IMR-90 (cell line): ENCODE data around the gene CLBA1. TPM values are rescaled to one million over a fixed set of nuclear protein-coding genes. Genes with fewer than 3 reads are reported as not detected.
A peak's percentile ranks its signal among the peaks of the same experiment; 100 is the strongest.

Experiments used
- ATAC-seq: fragments of 200-7000 bp; cut with Tn5 transposase; 2 replicates; pipeline ENCODE4 v1.9.1; 2020; ENCODE audit warnings: low read depth, mild to moderate bottlenecking, moderate library complexity
- BruUV-seq: library from RNA; stranded (reverse); fragments of 400-500 nt; replicated peaks from 2 replicates; lab custom pipeline; 2021; lab: Mats Ljungman, UMichigan
- CTCF ChIA-PET: fragments of 300-600 bp; formaldehyde crosslinking; extraction: SDS; loops from one replicate; lab custom pipeline; 2021; ENCODE audit warnings: antibody characterized with exemption; lab: Yijun Ruan, JAX
- POLR2A ChIA-PET: fragments of 300-600 bp; sonication (Branson Sonifier 250); formaldehyde crosslinking; loops from one replicate; lab custom pipeline; 2022; ENCODE audit warnings: antibody characterized with exemption; ENCODE audit not compliant: unreplicated experiment; lab: Charles Lee
- DNase-seq: peaks from one replicate; pipeline ENCODE4 v3.0.0; 2013
- H2AFZ ChIP-seq: replicated peaks from 2 replicates; pipeline ENCODE3; 2013; ENCODE audit warnings: low read length, mild to moderate bottlenecking; ENCODE audit not compliant: poor library complexity
- H2AK5ac ChIP-seq: 2 replicates; pipeline ENCODE4 v1.6.1; 2013; ENCODE audit warnings: low read depth, low read length, inconsistent platforms
- H2AK9ac ChIP-seq: replicated peaks from 2 replicates; pipeline ENCODE3; 2013; ENCODE audit warnings: mild to moderate bottlenecking, low read depth, low read length, moderate library complexity; ENCODE audit not compliant: poor library complexity
- H2BK120ac ChIP-seq: 2 replicates; pipeline ENCODE4 v1.6.1; 2013; ENCODE audit warnings: low read depth, low read length, inconsistent platforms
- H2BK15ac ChIP-seq: 3 replicates; pipeline ENCODE4 v1.6.1; 2013; ENCODE audit warnings: low read depth, low read length, inconsistent platforms
- H2BK20ac ChIP-seq: 2 replicates; pipeline ENCODE4 v1.6.1; 2013; ENCODE audit warnings: low read depth, mild to moderate bottlenecking, inconsistent platforms, low read length, moderate library complexity
- H2BK5ac ChIP-seq: 2 replicates; pipeline ENCODE4 v1.6.1; 2013; ENCODE audit warnings: mild to moderate bottlenecking, low read depth, low read length, inconsistent platforms; ENCODE audit not compliant: poor library complexity, severe bottlenecking
- H3K14ac ChIP-seq: replicated peaks from 2 replicates; pipeline ENCODE4 v1.6.1; 2013; ENCODE audit warnings: low read depth, low read length, inconsistent platforms
- H3K18ac ChIP-seq: 2 replicates; pipeline ENCODE4 v1.6.1; 2013; ENCODE audit warnings: low read depth, low read length, control low read depth
- H3K23ac ChIP-seq: 2 replicates; pipeline ENCODE4 v1.6.1; 2013; ENCODE audit warnings: low read depth, low read length, inconsistent platforms
- H3K27ac ChIP-seq: 2 replicates; pipeline ENCODE4 v1.5.1; 2013; ENCODE audit warnings: mild to moderate bottlenecking, control low read depth, low read length; ENCODE audit not compliant: insufficient read depth
- H3K27me3 ChIP-seq: 2 replicates; pipeline ENCODE4 v1.6.1; 2013; ENCODE audit warnings: low read length; ENCODE audit not compliant: control insufficient read depth, insufficient read depth
- H3K36me3 ChIP-seq: 2 replicates; pipeline ENCODE4 v1.6.1; 2013; ENCODE audit warnings: low read length, mixed read lengths; ENCODE audit not compliant: control insufficient read depth, insufficient read depth
- H3K4ac ChIP-seq: 2 replicates; pipeline ENCODE4 v1.6.1; 2013; ENCODE audit warnings: low read depth, low read length, inconsistent platforms
- H3K4me1 ChIP-seq: 2 replicates; pipeline ENCODE4 v1.6.1; 2013; ENCODE audit warnings: low read length, mixed read lengths; ENCODE audit not compliant: control insufficient read depth, insufficient read depth
- H3K4me2 ChIP-seq: 2 replicates; pipeline ENCODE4 v1.6.1; 2013; ENCODE audit warnings: low read depth, mild to moderate bottlenecking, control low read depth, low read length, moderate library complexity
- H3K4me3 ChIP-seq: 2 replicates; pipeline ENCODE4 v1.5.1; 2013; ENCODE audit warnings: low read depth, mild to moderate bottlenecking, control low read depth, low read length, moderate library complexity; ENCODE audit not compliant: insufficient read depth
- H3K56ac ChIP-seq: 2 replicates; pipeline ENCODE4 v1.6.1; 2013; ENCODE audit warnings: low read length, inconsistent platforms; ENCODE audit not compliant: insufficient read depth; ENCODE audit errors: extremely low read depth
- H3K79me1 ChIP-seq, 2 experiments: 2 replicates each; pipeline ENCODE4 v1.6.1; 2013; ENCODE audit warnings: low read length in 2 of 2, inconsistent platforms in 1 of 2, low read depth in 1 of 2
- H3K9ac ChIP-seq: 2 replicates; pipeline ENCODE4 v1.6.1; 2013; ENCODE audit warnings: low read depth, low read length, control low read depth
- H3K9me1 ChIP-seq: 2 replicates; pipeline ENCODE4 v1.6.1; 2013; ENCODE audit warnings: low read length, inconsistent platforms; ENCODE audit not compliant: insufficient read depth
- H3K9me3 ChIP-seq: 2 replicates; pipeline ENCODE4 v1.6.1; 2013; ENCODE audit warnings: low read length; ENCODE audit not compliant: control insufficient read depth, insufficient read depth
- H4K20me1 ChIP-seq: 2 replicates; pipeline ENCODE4 v1.6.1; 2013; ENCODE audit warnings: low read length, inconsistent platforms; ENCODE audit not compliant: insufficient read depth
- H4K5ac ChIP-seq: 2 replicates; pipeline ENCODE4 v1.6.1; 2013; ENCODE audit warnings: mild to moderate bottlenecking, low read depth, low read length, control low read depth
- H4K8ac ChIP-seq, 2 experiments: 2 replicates each; pipeline ENCODE4 v1.6.1; 2013; ENCODE audit warnings: low read depth in 2 of 2, low read length in 2 of 2, control low read depth in 1 of 2, inconsistent platforms in 1 of 2
- H4K91ac ChIP-seq: 2 replicates; pipeline ENCODE4 v1.6.1; 2013; ENCODE audit warnings: low read depth, low read length, inconsistent platforms; ENCODE audit not compliant: insufficient read depth
- BHLHE40 ChIP-seq: fragments of 150-350 bp; IDR thresholded peaks from 2 replicates; pipeline ENCODE4 v1.6.1; 2016; ENCODE audit warnings: mild to moderate bottlenecking, low read depth, low read length
- CEBPB ChIP-seq: IDR thresholded peaks from 2 replicates; pipeline ENCODE4 v1.6.1; 2012; ENCODE audit warnings: low read depth, low read length, improper control_type of control experiment
- CHD1 ChIP-seq: IDR thresholded peaks from 2 replicates; pipeline ENCODE4 v1.6.1; 2012; ENCODE audit warnings: low read depth, low read length, improper control_type of control experiment
- FOS ChIP-seq: fragments of 150-350 bp; IDR thresholded peaks from 2 replicates; pipeline ENCODE4 v1.6.1; 2016; ENCODE audit warnings: low read depth, low read length
- MAFK ChIP-seq: IDR thresholded peaks from 2 replicates; pipeline ENCODE4 v1.6.1; 2012; ENCODE audit warnings: low read depth, low read length, improper control_type of control experiment
- MAZ ChIP-seq: IDR thresholded peaks from 2 replicates; pipeline ENCODE4 v1.6.1; 2012; ENCODE audit warnings: low read depth, mild to moderate bottlenecking, low read length, improper control_type of control experiment, moderate library complexity, borderline replicate concordance
- MXI1 ChIP-seq: IDR thresholded peaks from 2 replicates; pipeline ENCODE4 v1.6.1; 2012; ENCODE audit warnings: low read depth, mild to moderate bottlenecking, low read length, moderate library complexity, borderline replicate concordance
- NFE2L2 ChIP-seq: fragments of 150-350 bp; IDR thresholded peaks from 2 replicates; pipeline ENCODE4 v1.6.1; 2016; ENCODE audit warnings: low read depth, mild to moderate bottlenecking, low read length
- POLR2A ChIP-seq: IDR thresholded peaks from 2 replicates; pipeline ENCODE4 v1.6.1; 2012; ENCODE audit warnings: mild to moderate bottlenecking, low read depth, low read length
- RAD21 ChIP-seq: IDR thresholded peaks from 2 replicates; pipeline ENCODE4 v1.6.1; 2012; ENCODE audit warnings: low read length, improper control_type of control experiment
- RCOR1 ChIP-seq: IDR thresholded peaks from 2 replicates; pipeline ENCODE4 v1.6.1; 2012; ENCODE audit warnings: mild to moderate bottlenecking, low read length, improper control_type of control experiment; ENCODE audit not compliant: insufficient replicate concordance
- RFX5 ChIP-seq: IDR thresholded peaks from 2 replicates; pipeline ENCODE4 v1.8.0; 2012; ENCODE audit warnings: low read depth, mild to moderate bottlenecking, low read length, moderate library complexity
- SMC3 ChIP-seq: fragments of 150-350 bp; IDR thresholded peaks from 2 replicates; pipeline ENCODE4 v1.6.1; 2016; ENCODE audit warnings: low read depth, mild to moderate bottlenecking, antibody characterized with exemption, low read length, moderate library complexity
- USF2 ChIP-seq: fragments of 150-350 bp; IDR thresholded peaks from 2 replicates; pipeline ENCODE4 v1.6.1; 2017; ENCODE audit warnings: mild to moderate bottlenecking, antibody characterized with exemption, low read length, low read depth
- WGBS, 2 experiments: methylation state at CpG; one replicate each; pipeline versions ENCODE4 v1.1.5 to v1.1.7; 2013; ENCODE audit warnings: missing lambda C conversion rate in 2 of 2; ENCODE audit not compliant: insufficient read length in 1 of 2; ENCODE audit errors: extremely low coverage in 2 of 2; 5-methylcytosine and 5-hydroxymethylcytosine counted together
- dilution Hi-C: fragments of 300-500 bp; cut with HindIII; formaldehyde crosslinking; loops from one replicate; pipeline ENCODE4 v1.14.3; 2018; ENCODE audit warnings: low sequenced_read_pairs; ENCODE audit not compliant: unreplicated experiment
- in situ Hi-C: fragments of 300-500 bp; cut with MboI; formaldehyde crosslinking; loops from 3 replicates; pipeline ENCODE4 v1.14.3; 2019; ENCODE audit warnings: low sequenced_read_pairs, inconsistent platforms, mixed read lengths
- intact Hi-C: fragments of 100-400 bp; cut with micrococcal nuclease; formaldehyde crosslinking; loops from 2 replicates; pipeline ENCODE4 v1.10.0; 2022
- polyA plus RNA-seq, 3 experiments: library from polyadenylated mRNA; depleted of rRNA; stranded (reverse); fragments of >200 nt; gene quantifications; 2 replicates each; pipeline ENCODE4 v1.2.3, GENCODE V29; 2012; ENCODE audit warnings: low replicate concordance in 1 of 3
- total RNA-seq: library from RNA; depleted of rRNA; stranded (reverse); fragments of >200 nt; gene quantifications from 2 replicates; pipeline ENCODE4 v1.2.3, GENCODE V29; 2012
- TF ChIP-seq, protein P1 (sequence below): fragments of 150-350 bp; IDR thresholded peaks from 2 replicates; pipeline ENCODE4 v1.6.1; 2016; ENCODE audit warnings: low read depth, mild to moderate bottlenecking, low read length, moderate library complexity, borderline replicate concordance
- TF ChIP-seq, protein P2 (sequence below): conservative IDR thresholded peaks from 2 replicates; pipeline ENCODE4 v1.5.1; 2012; ENCODE audit warnings: mild to moderate bottlenecking, low read depth, low read length, improper control_type of control experiment

The CLBA1 gene
- total and polyA plus RNA-seq, 2 of the 4 experiments (the other 2 are of a cell fraction) = 2.7 to 6.2 TPM

DNA sequence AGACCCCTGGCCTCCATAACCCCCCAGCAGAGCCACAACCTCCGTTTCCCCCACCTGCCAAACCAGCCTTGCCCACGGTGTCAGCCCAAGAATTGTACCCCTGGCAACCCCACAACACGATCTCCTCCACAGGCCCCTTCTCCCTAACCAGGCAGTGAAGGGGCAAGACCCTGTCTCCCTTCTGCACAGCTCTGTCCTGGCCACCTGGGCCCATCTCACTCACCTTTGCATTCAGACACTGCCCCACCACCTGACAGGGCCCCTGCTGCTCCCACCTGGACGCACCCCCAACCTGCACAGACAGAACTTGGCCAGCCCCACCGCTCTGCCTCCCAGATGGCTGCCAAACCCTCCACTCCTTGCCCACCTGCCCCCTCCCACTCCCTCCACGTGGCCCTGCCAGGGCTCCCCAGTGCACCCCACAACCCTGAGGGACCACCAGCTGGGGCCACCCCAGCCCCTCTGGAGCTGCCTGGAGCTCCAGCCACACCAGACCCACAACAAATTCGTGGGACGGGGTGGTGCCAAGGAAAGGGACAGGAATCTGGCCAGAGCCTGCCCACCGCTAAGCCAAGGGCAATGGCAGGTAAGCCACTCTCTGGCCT, 19.2 kb upstream of the CLBA1 start:
- no peak overlapping the region for H4K5ac ChIP-seq
- no peak overlapping the region for H2BK15ac ChIP-seq
- no peak overlapping the region for H2AFZ ChIP-seq
- peak overlapping the region; percentile 28 for H2AK9ac ChIP-seq
- in situ Hi-C loops = no loop called here
- no peak overlapping the region for H3K56ac ChIP-seq
- intact Hi-C loops = no loop called here
- H4K20me1 ChIP-seq = no peaks in the 10 kb centered on the region
- no peak overlapping the region for H2BK5ac ChIP-seq
- no peak overlapping the region for H4K8ac ChIP-seq
- no peaks in the 10 kb centered on the region; the same call in 1 of the 2 replicates for H3K9me1 ChIP-seq
- no peak for TF ChIP-seq USF2
- TF ChIP-seq BHLHE40 = no peak
- no peak for TF ChIP-seq CEBPB
- TF ChIP-seq RAD21 = no peak
- TF ChIP-seq MAZ = no peak
- TF ChIP-seq, protein P1, sequence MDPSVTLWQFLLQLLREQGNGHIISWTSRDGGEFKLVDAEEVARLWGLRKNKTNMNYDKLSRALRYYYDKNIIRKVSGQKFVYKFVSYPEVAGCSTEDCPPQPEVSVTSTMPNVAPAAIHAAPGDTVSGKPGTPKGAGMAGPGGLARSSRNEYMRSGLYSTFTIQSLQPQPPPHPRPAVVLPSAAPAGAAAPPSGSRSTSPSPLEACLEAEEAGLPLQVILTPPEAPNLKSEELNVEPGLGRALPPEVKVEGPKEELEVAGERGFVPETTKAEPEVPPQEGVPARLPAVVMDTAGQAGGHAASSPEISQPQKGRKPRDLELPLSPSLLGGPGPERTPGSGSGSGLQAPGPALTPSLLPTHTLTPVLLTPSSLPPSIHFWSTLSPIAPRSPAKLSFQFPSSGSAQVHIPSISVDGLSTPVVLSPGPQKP = no peak
- no peak for TF ChIP-seq POLR2A
- TF ChIP-seq MXI1 = no peak
- no peak for TF ChIP-seq RFX5
- no peak for TF ChIP-seq MAFK
- TF ChIP-seq NFE2L2 = no peak
- no peak for TF ChIP-seq FOS
- TF ChIP-seq RCOR1 = no peak
- TF ChIP-seq, protein P2, sequence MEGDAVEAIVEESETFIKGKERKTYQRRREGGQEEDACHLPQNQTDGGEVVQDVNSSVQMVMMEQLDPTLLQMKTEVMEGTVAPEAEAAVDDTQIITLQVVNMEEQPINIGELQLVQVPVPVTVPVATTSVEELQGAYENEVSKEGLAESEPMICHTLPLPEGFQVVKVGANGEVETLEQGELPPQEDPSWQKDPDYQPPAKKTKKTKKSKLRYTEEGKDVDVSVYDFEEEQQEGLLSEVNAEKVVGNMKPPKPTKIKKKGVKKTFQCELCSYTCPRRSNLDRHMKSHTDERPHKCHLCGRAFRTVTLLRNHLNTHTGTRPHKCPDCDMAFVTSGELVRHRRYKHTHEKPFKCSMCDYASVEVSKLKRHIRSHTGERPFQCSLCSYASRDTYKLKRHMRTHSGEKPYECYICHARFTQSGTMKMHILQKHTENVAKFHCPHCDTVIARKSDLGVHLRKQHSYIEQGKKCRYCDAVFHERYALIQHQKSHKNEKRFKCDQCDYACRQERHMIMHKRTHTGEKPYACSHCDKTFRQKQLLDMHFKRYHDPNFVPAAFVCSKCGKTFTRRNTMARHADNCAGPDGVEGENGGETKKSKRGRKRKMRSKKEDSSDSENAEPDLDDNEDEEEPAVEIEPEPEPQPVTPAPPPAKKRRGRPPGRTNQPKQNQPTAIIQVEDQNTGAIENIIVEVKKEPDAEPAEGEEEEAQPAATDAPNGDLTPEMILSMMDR = no peak
- no peak for TF ChIP-seq SMC3
- TF ChIP-seq CHD1 = no peak
- H3K4me1 ChIP-seq = peaks cover 21% of the 10 kb centered on the region
- H3K4me3 ChIP-seq = no peak overlapping the region
- dilution Hi-C loops = no loop called here
- H3K27me3 ChIP-seq = peaks cover 2% of the 10 kb centered on the region
- no peak overlapping the region for H3K4me2 ChIP-seq
- DNase-seq (no peak), ATAC-seq (no peak)
- H3K79me1 ChIP-seq = peaks cover 0 to 30% of the 10 kb centered on the region in 2 experiments; a peak in 1 of 4 replicates
- H3K36me3 ChIP-seq = no peaks in the 10 kb centered on the region
- ChIA-PET CTCF (no interaction called here), POLR2A (no interaction called here)
- no peak overlapping the region for H3K18ac ChIP-seq
- no peaks in the 10 kb centered on the region for H3K9me3 ChIP-seq
- no peak overlapping the region for H2BK20ac ChIP-seq
- H4K91ac ChIP-seq = no peak overlapping the region
- whole genome bisulfite sequencing, 2 experiments = no CpG with 5 or more reads among the region's 9 CpGs
- no peak overlapping the region for H3K27ac ChIP-seq
- no peak overlapping the region for H3K23ac ChIP-seq
- no peak overlapping the region for H2BK120ac ChIP-seq
- no TSS peak for BruUV-seq
- no peak overlapping the region for H3K4ac ChIP-seq
- H3K14ac ChIP-seq = no peak overlapping the region
- no peak overlapping the region for H2AK5ac ChIP-seq
- H3K9ac ChIP-seq = no peak overlapping the region
